Posterior cingulate gyrus (tissue), 11 donors: ENCODE results near the gene COMMD2.

Experiments
- DNase-seq, 10 donors: peaks; one replicate each; pipeline versions ENCODE4 v3.0.0 to v3.0.0-alpha.2; 2020 to 2021; ENCODE audit warnings: mixed read lengths in 3 of 10
- intact Hi-C: fragments of 100-400 bp; cut with DNase I; formaldehyde crosslinking; loops from one replicate; pipeline ENCODE4 v1.15.1; 2023

The COMMD2 gene

GRCh38 chr3:149752051-149752787 is at the start of gene COMMD2:
Gene COMMD2, minus strand, starts transcription at chr3:149752489. Its CDS starts 45 bp downstream, at chr3:149752444.
- intact Hi-C loops = loop anchor here (5.0 to 10.0 kb wide), 3 partner anchors 60 to 663 kb away; partner anchors contain the start of genes PFN2 and RNF13
- peak; percentile 61 to 95 (median 73) for DNase-seq

GRCh38 chr3:149801639-149802038 is 49.4 kb upstream of the COMMD2 start:
- DNase-seq = no peak
- intact Hi-C loops = no loop called here

- intact Hi-C loops = no loop called here
Observed at GRCh38 chr3:149801195-149801594, 48.9 kb upstream of the COMMD2 start.

GRCh38 chr3:149800693-149801092 is 48.4 kb upstream of the COMMD2 start:
- no peak for DNase-seq
- intact Hi-C loops = no loop called here

More at GRCh38 chr3:149801195-149801594, 48.9 kb upstream of the COMMD2 start:
- no peak for DNase-seq

GRCh38 chr3:149796026-149796425 is 43.7 kb upstream of the COMMD2 start:
- no peak for DNase-seq
- intact Hi-C loops = no loop called here

- no peak for DNase-seq
- intact Hi-C loops = no loop called here
Observed at GRCh38 chr3:149792452-149793270, 40.4 kb upstream of the COMMD2 start, which contains the start of gene ANKUB1. Gene ANKUB1, minus strand, starts transcription at chr3:149792554. Its CDS starts 188 bp downstream, at chr3:149792366.

- intact Hi-C loops = no loop called here
- no peak for DNase-seq
Observed at GRCh38 chr3:149790698-149791097, 38.4 kb upstream of the COMMD2 start.

GRCh38 chr3:149790268-149790667 is 38.0 kb upstream of the COMMD2 start:
- DNase-seq = no peak
- intact Hi-C loops = no loop called here

- intact Hi-C loops = no loop called here
- no peak for DNase-seq
Observed at GRCh38 chr3:149784064-149784704, 31.9 kb upstream of the COMMD2 start.

- DNase-seq = no peak
- intact Hi-C loops = no loop called here
Observed at GRCh38 chr3:149783576-149783975, 31.3 kb upstream of the COMMD2 start.

GRCh38 chr3:149781741-149782140 is 29.5 kb upstream of the COMMD2 start:
- DNase-seq = no peak
- intact Hi-C loops = no loop called here

- no peak for DNase-seq
- intact Hi-C loops = no loop called here
Observed at GRCh38 chr3:149781211-149781610, 28.9 kb upstream of the COMMD2 start.

GRCh38 chr3:149777414-149778214 is 25.3 kb upstream of the COMMD2 start:
- intact Hi-C loops = no loop called here
- no peak for DNase-seq

- DNase-seq = no peak
- intact Hi-C loops = no loop called here
Observed at GRCh38 chr3:149776170-149776569, 23.9 kb upstream of the COMMD2 start.

GRCh38 chr3:149772861-149773260 is 20.6 kb upstream of the COMMD2 start:
- intact Hi-C loops = no loop called here
- DNase-seq = no peak

- intact Hi-C loops = no loop called here
- DNase-seq = peak in 4 of 10 donors; percentile 21 to 44 (median 26)
Observed at GRCh38 chr3:149771652-149772271, 19.5 kb upstream of the COMMD2 start.

GRCh38 chr3:149770246-149770645 is 18.0 kb upstream of the COMMD2 start:
- no peak for DNase-seq
- intact Hi-C loops = no loop called here

- no peak for DNase-seq
- intact Hi-C loops = loop anchor here (5.0 to 10.0 kb wide), 2 partner anchors 204 to 416 kb away; partner anchors contain the start of gene PFN2
Observed at GRCh38 chr3:149768704-149769103, 16.4 kb upstream of the COMMD2 start.

- intact Hi-C loops = loop anchor here (5.0 to 10.0 kb wide), 2 partner anchors 205 to 417 kb away; partner anchors contain the start of gene PFN2
- peak; percentile 50 to 97 (median 74) for DNase-seq
Observed at GRCh38 chr3:149767720-149768119, 15.4 kb upstream of the COMMD2 start.
